HFFc6 (cell line): Measurements from ENCODE around the gene ATP11A. TPM values are rescaled to one million over a fixed set of nuclear protein-coding genes. Genes with fewer than 3 reads are reported as not detected.

Source experiments
- DNase-seq: peaks from one replicate; pipeline ENCODE4 v3.0.0-alpha.2; 2018
- H3K27ac Mint-ChIP-seq: 2 replicates; pipeline ENCODE4 v1.8.0; 2020; ENCODE audit warnings: mild to moderate bottlenecking, mixed read lengths
- H3K27me3 Mint-ChIP-seq: 2 replicates; pipeline ENCODE4 v1.8.0; 2021; ENCODE audit warnings: mild to moderate bottlenecking, moderate library complexity, mixed read lengths; ENCODE audit not compliant: insufficient read depth
- H3K36me3 Mint-ChIP-seq: 2 replicates; pipeline ENCODE4 v1.8.0; 2021; ENCODE audit warnings: low read depth, mixed read lengths
- H3K4me1 Mint-ChIP-seq: 2 replicates; pipeline ENCODE4 v1.8.0; 2020; ENCODE audit warnings: low read depth, mixed read lengths
- H3K4me3 Mint-ChIP-seq: 2 replicates; pipeline ENCODE4 v1.8.0; 2020; ENCODE audit warnings: mild to moderate bottlenecking, moderate library complexity, mixed read lengths
- H3K9me3 Mint-ChIP-seq: 2 replicates; pipeline ENCODE4 v1.8.0; 2020; ENCODE audit warnings: mild to moderate bottlenecking, mixed read lengths
- CTCF ChIP-seq: fragments of 200-600 bp; sonication (generic); IDR thresholded peaks from 2 replicates; pipeline ENCODE4 v1.5.0; 2021; ENCODE audit warnings: antibody characterized with exemption, mild to moderate bottlenecking
- total RNA-seq, 6 experiments: library from RNA; stranded (reverse); fragmentation: NEBNext Ultra II Directional; extraction: Animal tissue kit (Norgen Biotek cat#: 25700); gene quantifications; 2 replicates in 1 of 6; 3 replicates in 5 of 6; pipeline ENCODE4 v1.2.3, GENCODE V29; 2021

The ATP11A gene
- total RNA-seq, 6 experiments from 2014 or later: 4.3 to 29.9 (median 6.5) TPM

GRCh38 chr13:112852392-112852791 is 162.6 kb downstream of the ATP11A start:
- Mint-ChIP-seq H3K9me3 (peaks cover 6% of the 10 kb centered on the region), H3K27me3 (no peaks in the 10 kb centered on the region; the same call in 1 of the 2 replicates), H3K4me1 (no peaks in the 10 kb centered on the region), H3K4me3 (no peak overlapping the region), H3K27ac (no peak overlapping the region), H3K36me3 (peaks cover 7% of the 10 kb centered on the region)
- no peak for DNase-seq
- no peak for TF ChIP-seq CTCF

GRCh38 chr13:112852808-112853207 is 163.0 kb downstream of the ATP11A start:
- H3K36me3 Mint-ChIP-seq: peaks cover 3% of the 10 kb centered on the region

GRCh38 chr13:112854321-112854720 is 164.5 kb downstream of the ATP11A start:
- Mint-ChIP-seq H3K27ac (no peak overlapping the region), H3K9me3 (no peaks in the 10 kb centered on the region), H3K36me3 (no peaks in the 10 kb centered on the region; the same call in 1 of the 2 replicates), H3K4me3 (no peak overlapping the region), H3K27me3 (no peaks in the 10 kb centered on the region; the same call in 1 of the 2 replicates), H3K4me1 (no peaks in the 10 kb centered on the region; the same call in 1 of the 2 replicates)
- no peak for DNase-seq
- TF ChIP-seq CTCF: no peak

More at GRCh38 chr13:112852808-112853207, 163.0 kb downstream of the ATP11A start:
- TF ChIP-seq CTCF: no peak
- H3K9me3 Mint-ChIP-seq: peaks cover 1% of the 10 kb centered on the region
- H3K27me3 Mint-ChIP-seq: no peaks in the 10 kb centered on the region; the same call in 1 of the 2 replicates
- H3K4me3 Mint-ChIP-seq: no peak overlapping the region
- no peak overlapping the region for H3K27ac Mint-ChIP-seq
- no peak for DNase-seq
- no peaks in the 10 kb centered on the region for H3K4me1 Mint-ChIP-seq

GRCh38 chr13:112855859-112856258 is 166.0 kb downstream of the ATP11A start:
- no peaks in the 10 kb centered on the region; the same call in 1 of the 2 replicates for H3K4me1 Mint-ChIP-seq
- no peaks in the 10 kb centered on the region; the same call in 1 of the 2 replicates for H3K27me3 Mint-ChIP-seq
- H3K36me3 Mint-ChIP-seq: peaks cover 3% of the 10 kb centered on the region
- DNase-seq: no peak
- no peaks in the 10 kb centered on the region for H3K9me3 Mint-ChIP-seq
- H3K27ac Mint-ChIP-seq: no peak overlapping the region
- TF ChIP-seq CTCF: no peak
- no peak overlapping the region for H3K4me3 Mint-ChIP-seq

GRCh38 chr13:112857914-112858490 is 168.2 kb downstream of the ATP11A start:
- Mint-ChIP-seq H3K27me3 (no peaks in the 10 kb centered on the region; the same call in 1 of the 2 replicates), H3K4me1 (no peaks in the 10 kb centered on the region; the same call in 1 of the 2 replicates), H3K9me3 (no peaks in the 10 kb centered on the region; the same call in 1 of the 2 replicates), H3K4me3 (no peak overlapping the region), H3K36me3 (peaks cover 4% of the 10 kb centered on the region), H3K27ac (no peak overlapping the region)
- TF ChIP-seq CTCF: no peak
- no peak for DNase-seq
